ENCODE data around the gene ASIC4. TPM values are rescaled to one million over a fixed set of nuclear protein-coding genes. Genes with fewer than 3 reads are reported as not detected.
A peak's percentile ranks its signal among the peaks of the same experiment; 100 is the strongest.

Gene ASIC4
- total and polyA plus RNA-seq, 2 of the 13 experiments (the other 11 are each of a cell fraction or from before 2014, with no cell fraction given), result 0.03 TPM; not detected in 1

GRCh38 chr2:219562049-219563020 is 48.1 kb downstream of the ASIC4 start (continued):
- TF ChIP-seq NR2C2 (CRISPR knock-in tag; IDR thresholded peaks at IDR 0.05; ENCODE audit: borderline replicate concordance) (no peak), NRL (CRISPR knock-in tag; IDR thresholded peaks at IDR 0.05; ENCODE audit: borderline replicate concordance) (no peak), THAP8 (CRISPR knock-in tag; IDR thresholded peaks at IDR 0.05; ENCODE audit: borderline replicate concordance) (no peak), RAD51 (IDR thresholded peaks at IDR 0.05; ENCODE audit: borderline replicate concordance) (no peak), NCOA5 (CRISPR knock-in tag; IDR thresholded peaks at IDR 0.05) (no peak), NFRKB (IDR thresholded peaks at IDR 0.05) (no peak), ZEB1 (IDR thresholded peaks at IDR 0.05; ENCODE audit: insufficient replicate concordance, low read depth) (no peak), ZNF383 (CRISPR knock-in tag; IDR thresholded peaks at IDR 0.05; ENCODE audit: borderline replicate concordance) (no peak), ZNF598 (CRISPR knock-in tag; IDR thresholded peaks at IDR 0.05; ENCODE audit: borderline replicate concordance) (no peak), PHF5A (CRISPR knock-in tag; IDR thresholded peaks at IDR 0.05; ENCODE audit: low read depth, unreplicated experiment) (no peak), RFXANK (CRISPR knock-in tag; IDR thresholded peaks at IDR 0.05) (no peak), E2F2 (CRISPR knock-in tag; IDR thresholded peaks at IDR 0.05; ENCODE audit: borderline replicate concordance) (no peak), HNF1B (CRISPR knock-in tag; IDR thresholded peaks at IDR 0.05) (no peak), NFKBIZ (CRISPR knock-in tag; IDR thresholded peaks at IDR 0.05) (no peak), SMARCC2 (IDR thresholded peaks at IDR 0.05) (no peak), U2AF1 (optimal IDR thresholded peaks at IDR 0.05; ENCODE audit: low read depth, low read length) (no peak), ZNF280D (CRISPR knock-in tag; IDR thresholded peaks at IDR 0.05) (no peak), ZBTB49 (CRISPR knock-in tag; IDR thresholded peaks at IDR 0.05; ENCODE audit: borderline replicate concordance) (no peak), TRIM24 (CRISPR knock-in tag; IDR thresholded peaks at IDR 0.05) (no peak), ZNF768 (CRISPR knock-in tag; IDR thresholded peaks at IDR 0.05) (peak; percentile 45; the same call in 1 of the 2 replicates), ZNF335 (CRISPR knock-in tag; IDR thresholded peaks at IDR 0.05) (no peak)

Measured in HepG2 (cell line).